ENCODE results near the gene RRP15. TPM values are rescaled to one million over a fixed set of nuclear protein-coding genes. Genes with fewer than 3 reads are reported as not detected.

Gene RRP15
- polyA plus RNA-seq, 1 donor (not counting 4 experiments of a cell fraction or from before 2014, with no cell fraction given): 15.8 TPM

DNA sequence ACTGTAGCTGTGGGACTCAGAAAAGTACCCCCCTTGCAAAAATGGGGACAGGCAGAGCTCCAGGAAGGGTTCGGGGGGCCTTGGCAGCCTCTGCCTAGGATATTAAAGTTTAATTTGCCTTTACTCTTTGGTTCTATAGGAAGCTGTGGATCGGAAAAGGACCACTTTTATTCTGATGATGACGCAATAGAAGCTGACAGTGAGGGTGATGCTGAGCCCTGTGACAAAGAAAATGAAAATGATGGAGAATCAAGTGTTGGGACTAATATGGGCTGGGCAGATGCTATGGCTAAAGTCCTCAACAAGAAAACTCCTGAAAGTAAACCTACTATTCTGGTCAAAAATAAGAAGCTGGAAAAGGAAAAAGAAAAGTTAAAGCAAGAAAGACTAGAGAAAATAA, 17.1 kb downstream of the RRP15 start:
- FAIRE-seq: no peak

GRCh38 chr1:218303176-218303879, 18.2 kb downstream of the RRP15 start:
- DNase-seq (ENCODE audit: low read depth, low spot score) (no peak), FAIRE-seq (no peak)
- Histone ChIP-seq H4K20me1 (ENCODE audit: control insufficient read depth, extremely low read depth, insufficient read depth, low read length) (no peaks in the 10 kb centered on the region), H3K4me3 (ENCODE audit: control insufficient read depth in 2 of 3, extremely low read depth in 1 of 3, insufficient read depth in 2 of 3, low read depth in 1 of 3, low read length in 3 of 3) (no peak overlapping the region), H3K9me1 (ENCODE audit: control insufficient read depth, extremely low read depth, insufficient read depth, low read length) (no peaks in the 10 kb centered on the region), H3K4me1 (ENCODE audit: control insufficient read depth, extremely low read depth, insufficient read depth, low read length) (peaks cover 7% of the 10 kb centered on the region), H3K4me2 (ENCODE audit: control insufficient read depth, extremely low read depth, insufficient read depth, low read depth, low read length) (no peak overlapping the region), H3K9me3 (ENCODE audit: control insufficient read depth, low read depth, low read length) (no peaks in the 10 kb centered on the region), H3K79me2 (ENCODE audit: control insufficient read depth, insufficient read depth, low read length) (peaks cover 28% of the 10 kb centered on the region), H3K27ac (ENCODE audit: control insufficient read depth, insufficient read depth, low read length) (no peak overlapping the region), H3K36me3 (ENCODE audit: control insufficient read depth in 2 of 2, extremely low read depth in 1 of 2, insufficient read depth in 2 of 2, low read length in 2 of 2) (peaks cover 2 to 8% of the 10 kb centered on the region in 2 experiments), H3K9ac (ENCODE audit: control insufficient read depth, extremely low read depth, insufficient read depth, low read length) (no peak overlapping the region), H2AFZ (ENCODE audit: control insufficient read depth, low read length) (no peak overlapping the region), H3K27me3 (ENCODE audit: control insufficient read depth, extremely low read depth, insufficient read depth, low read length) (no peaks in the 10 kb centered on the region)
- TF ChIP-seq CTCF (optimal IDR thresholded peaks at IDR 0.05 in 1 of 3, IDR thresholded peaks at IDR 0.05 in 1 of 3, conservative IDR thresholded peaks at IDR 0.05 in 1 of 3; ENCODE audit: extremely low read depth in 1 of 3, insufficient read depth in 2 of 3, low read length in 3 of 3) (no peak), EZH2 (IDR thresholded peaks at IDR 0.05; ENCODE audit: low read length) (no peak)
- dilution Hi-C loops (cut with MboI; ENCODE audit: extremely low pct_ligation_motif_present, low sequenced_read_pairs): no loop called here

More for the DNA sequence above, 17.1 kb downstream of the RRP15 start:
- Histone ChIP-seq H3K27me3 (ENCODE audit: control insufficient read depth, extremely low read depth, insufficient read depth, low read length) (no peaks in the 10 kb centered on the region), H3K36me3 (ENCODE audit: control insufficient read depth in 2 of 2, extremely low read depth in 1 of 2, insufficient read depth in 2 of 2, low read length in 2 of 2) (peaks cover 0 to 8% of the 10 kb centered on the region in 2 experiments), H3K9me1 (ENCODE audit: control insufficient read depth, extremely low read depth, insufficient read depth, low read length) (no peaks in the 10 kb centered on the region), H3K79me2 (ENCODE audit: control insufficient read depth, insufficient read depth, low read length) (peaks cover 37% of the 10 kb centered on the region), H3K27ac (ENCODE audit: control insufficient read depth, insufficient read depth, low read length) (no peak overlapping the region), H3K4me1 (ENCODE audit: control insufficient read depth, extremely low read depth, insufficient read depth, low read length) (peaks cover 10% of the 10 kb centered on the region), H2AFZ (ENCODE audit: control insufficient read depth, low read length) (no peak overlapping the region), H3K9ac (ENCODE audit: control insufficient read depth, extremely low read depth, insufficient read depth, low read length) (no peak overlapping the region), H3K9me3 (ENCODE audit: control insufficient read depth, low read depth, low read length) (no peaks in the 10 kb centered on the region), H4K20me1 (ENCODE audit: control insufficient read depth, extremely low read depth, insufficient read depth, low read length) (no peaks in the 10 kb centered on the region), H3K4me3 (ENCODE audit: control insufficient read depth in 2 of 3, extremely low read depth in 1 of 3, insufficient read depth in 2 of 3, low read depth in 1 of 3, low read length in 3 of 3) (no peak overlapping the region), H3K4me2 (ENCODE audit: control insufficient read depth, extremely low read depth, insufficient read depth, low read depth, low read length) (no peak overlapping the region)
- no peak for TF ChIP-seq CTCF (optimal IDR thresholded peaks at IDR 0.05 in 1 of 3, IDR thresholded peaks at IDR 0.05 in 1 of 3, conservative IDR thresholded peaks at IDR 0.05 in 1 of 3; ENCODE audit: extremely low read depth in 1 of 3, insufficient read depth in 2 of 3, low read length in 3 of 3)
- no peak for TF ChIP-seq EZH2 (IDR thresholded peaks at IDR 0.05; ENCODE audit: low read length)
- dilution Hi-C loops (cut with MboI; ENCODE audit: extremely low pct_ligation_motif_present, low sequenced_read_pairs): no loop called here
- DNase-seq (ENCODE audit: low read depth, low spot score): no peak

Data from keratinocyte (primary cell).